Astrocyte (in vitro differentiated cells and primary cell): ENCODE results near the gene NPHP4. TPM values are rescaled to one million over a fixed set of nuclear protein-coding genes. Genes with fewer than 3 reads are reported as not detected.

Source experiments
- DNase-seq: peaks from one replicate; pipeline ENCODE4 v3.0.0-alpha.2; 2010; ENCODE audit warnings: low read depth
- FAIRE-seq: peaks from 2 replicates; lab custom pipeline; 2011; peaks lifted over from hg19 to GRCh38; lab: Jason Lieb, UNC
- H2AFZ ChIP-seq: 2 replicates; pipeline ENCODE4 v1.6.0; 2012; ENCODE audit warnings: low read depth, low read length, inconsistent platforms
- H3K27ac ChIP-seq: 2 replicates; pipeline ENCODE4 v1.5.1; 2011; ENCODE audit warnings: low read depth, low read length, inconsistent platforms
- H3K27me3 ChIP-seq: 2 replicates; pipeline ENCODE4 v1.6.0; 2011; ENCODE audit warnings: low read length, inconsistent platforms; ENCODE audit not compliant: insufficient read depth
- H3K36me3 ChIP-seq: 2 replicates; pipeline ENCODE4 v1.5.1; 2011; ENCODE audit warnings: low read length, inconsistent platforms; ENCODE audit not compliant: insufficient read depth
- H3K4me1 ChIP-seq: 2 replicates; pipeline ENCODE4 v1.5.1; 2011; ENCODE audit warnings: low read length, inconsistent platforms; ENCODE audit not compliant: insufficient read depth
- H3K4me2 ChIP-seq: 2 replicates; pipeline ENCODE4 v1.6.0; 2012; ENCODE audit warnings: low read length, inconsistent platforms
- H3K4me3 ChIP-seq: 2 replicates; pipeline ENCODE4 v1.5.1; 2011; ENCODE audit warnings: low read depth, mild to moderate bottlenecking, low read length, inconsistent platforms; ENCODE audit not compliant: insufficient read depth
- H3K79me2 ChIP-seq: 2 replicates; pipeline ENCODE4 v1.6.0; 2012; ENCODE audit warnings: mild to moderate bottlenecking, low read length, inconsistent platforms; ENCODE audit not compliant: insufficient read depth
- H3K9ac ChIP-seq: 2 replicates; pipeline ENCODE4 v1.6.0; 2012; ENCODE audit warnings: mild to moderate bottlenecking, low read length, inconsistent platforms
- H3K9me3 ChIP-seq: 2 replicates; pipeline ENCODE4 v1.5.1; 2012; ENCODE audit warnings: low read depth, mild to moderate bottlenecking, low read length, inconsistent platforms; ENCODE audit not compliant: insufficient read depth
- H4K20me1 ChIP-seq: 2 replicates; pipeline ENCODE4 v1.6.0; 2012; ENCODE audit warnings: low read length, inconsistent platforms; ENCODE audit not compliant: insufficient read depth
- H3K27ac Mint-ChIP-seq: one replicate; pipeline ENCODE4 v1.8.0; 2021; ENCODE audit warnings: mild to moderate bottlenecking, mixed read lengths; ENCODE audit not compliant: unreplicated experiment
- H3K27me3 Mint-ChIP-seq: one replicate; pipeline ENCODE4 v1.8.0; 2021; ENCODE audit warnings: low read depth, mixed read lengths; ENCODE audit not compliant: unreplicated experiment
- H3K36me3 Mint-ChIP-seq: one replicate; pipeline ENCODE4 v1.8.0; 2021; ENCODE audit warnings: low read depth, mixed read lengths; ENCODE audit not compliant: unreplicated experiment
- H3K4me1 Mint-ChIP-seq: one replicate; pipeline ENCODE4 v1.8.0; 2021; ENCODE audit warnings: low read depth, mixed read lengths; ENCODE audit not compliant: unreplicated experiment
- H3K4me3 Mint-ChIP-seq: one replicate; pipeline ENCODE4 v1.8.0; 2021; ENCODE audit warnings: mild to moderate bottlenecking, moderate library complexity, mixed read lengths; ENCODE audit not compliant: unreplicated experiment
- H3K9me3 Mint-ChIP-seq: one replicate; pipeline ENCODE4 v1.8.0; 2021; ENCODE audit warnings: mild to moderate bottlenecking, mixed read lengths; ENCODE audit not compliant: unreplicated experiment
- EZH2 ChIP-seq: IDR thresholded peaks from 2 replicates; pipeline ENCODE4 v1.6.1; 2012; ENCODE audit warnings: mild to moderate bottlenecking, low read length, inconsistent platforms; ENCODE audit not compliant: insufficient read depth
- total RNA-seq: library from RNA; stranded (reverse); gene quantifications from 2 replicates; pipeline ENCODE4 v1.2.1, GENCODE V29; 2021
- TF ChIP-seq, protein P1 (sequence below): IDR thresholded peaks from 2 replicates; pipeline ENCODE4 v1.5.1; 2011; ENCODE audit warnings: low read depth, mild to moderate bottlenecking, inconsistent platforms, low read length, moderate library complexity; ENCODE audit not compliant: insufficient read depth

The NPHP4 gene
- total RNA-seq, 1 donor from 2014 or later = 8.4 TPM

DNA sequence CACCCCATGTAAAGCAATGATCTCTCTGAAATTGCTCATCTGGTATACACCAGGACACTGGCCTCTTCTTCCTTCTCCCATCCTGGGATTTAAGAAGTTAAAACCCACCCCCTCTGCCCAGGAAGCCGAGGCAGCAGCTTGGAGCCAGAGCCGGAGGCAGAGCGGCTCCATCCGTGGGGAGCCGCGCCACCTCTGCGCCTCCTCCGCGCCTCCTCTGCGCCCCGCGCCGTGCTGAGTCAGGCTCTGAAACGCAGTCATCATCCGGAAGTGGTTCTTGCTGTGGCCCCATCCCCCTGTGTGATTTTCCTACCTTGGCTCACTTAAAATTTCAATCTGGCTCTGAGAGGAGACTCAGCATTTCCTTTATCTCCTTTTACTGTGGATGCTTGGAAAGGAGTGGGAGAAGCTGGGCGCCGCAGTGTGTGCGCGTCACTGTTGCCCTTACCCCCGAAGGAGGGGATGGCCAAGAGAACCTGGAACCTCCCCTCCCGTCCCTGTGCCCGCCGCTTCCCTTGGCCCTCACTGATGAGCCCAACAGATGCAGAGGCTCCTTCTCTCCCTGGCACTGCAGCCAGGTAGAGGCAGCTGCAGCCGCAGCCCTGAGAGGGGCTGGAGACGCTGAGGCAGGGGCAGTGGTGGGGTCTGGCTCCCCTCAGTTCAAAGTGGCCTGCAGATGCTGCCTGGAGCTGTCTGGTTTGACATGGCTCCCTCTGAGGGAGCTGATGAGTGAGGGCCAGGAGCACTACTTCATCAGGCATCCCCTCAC lies 15.3 kb upstream of the NPHP4 start:
- Mint-ChIP-seq H3K4me3 (no peak overlapping the region), H3K27ac (no peak overlapping the region), H3K36me3 (peaks cover 2% of the 10 kb centered on the region), H3K9me3 (no peaks in the 10 kb centered on the region), H3K27me3 (peaks cover 27% of the 10 kb centered on the region), H3K4me1 (peaks cover 2% of the 10 kb centered on the region)
- no peak overlapping the region for H3K4me2 ChIP-seq
- H3K4me3 ChIP-seq = no peak overlapping the region
- peak; percentile 13 for DNase-seq
- H3K9ac ChIP-seq = no peak overlapping the region
- H2AFZ ChIP-seq = no peak overlapping the region
- H3K79me2 ChIP-seq = no peaks in the 10 kb centered on the region
- no peak for FAIRE-seq
- no peaks in the 10 kb centered on the region for H3K9me3 ChIP-seq
- H3K4me1 ChIP-seq = no peaks in the 10 kb centered on the region
- TF ChIP-seq, protein P1, sequence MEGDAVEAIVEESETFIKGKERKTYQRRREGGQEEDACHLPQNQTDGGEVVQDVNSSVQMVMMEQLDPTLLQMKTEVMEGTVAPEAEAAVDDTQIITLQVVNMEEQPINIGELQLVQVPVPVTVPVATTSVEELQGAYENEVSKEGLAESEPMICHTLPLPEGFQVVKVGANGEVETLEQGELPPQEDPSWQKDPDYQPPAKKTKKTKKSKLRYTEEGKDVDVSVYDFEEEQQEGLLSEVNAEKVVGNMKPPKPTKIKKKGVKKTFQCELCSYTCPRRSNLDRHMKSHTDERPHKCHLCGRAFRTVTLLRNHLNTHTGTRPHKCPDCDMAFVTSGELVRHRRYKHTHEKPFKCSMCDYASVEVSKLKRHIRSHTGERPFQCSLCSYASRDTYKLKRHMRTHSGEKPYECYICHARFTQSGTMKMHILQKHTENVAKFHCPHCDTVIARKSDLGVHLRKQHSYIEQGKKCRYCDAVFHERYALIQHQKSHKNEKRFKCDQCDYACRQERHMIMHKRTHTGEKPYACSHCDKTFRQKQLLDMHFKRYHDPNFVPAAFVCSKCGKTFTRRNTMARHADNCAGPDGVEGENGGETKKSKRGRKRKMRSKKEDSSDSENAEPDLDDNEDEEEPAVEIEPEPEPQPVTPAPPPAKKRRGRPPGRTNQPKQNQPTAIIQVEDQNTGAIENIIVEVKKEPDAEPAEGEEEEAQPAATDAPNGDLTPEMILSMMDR = no peak
- no peak for TF ChIP-seq EZH2
- H3K36me3 ChIP-seq = no peaks in the 10 kb centered on the region
- no peak overlapping the region for H3K27ac ChIP-seq
- peaks cover 5% of the 10 kb centered on the region for H4K20me1 ChIP-seq
- H3K27me3 ChIP-seq = peaks cover 5% of the 10 kb centered on the region

- Histone ChIP-seq H3K27ac (no peak overlapping the region), H2AFZ (no peak overlapping the region), H3K4me1 (no peaks in the 10 kb centered on the region), H3K27me3 (peaks cover 8% of the 10 kb centered on the region), H3K9ac (no peak overlapping the region), H3K4me2 (no peak overlapping the region), H4K20me1 (peaks cover 11% of the 10 kb centered on the region), H3K36me3 (no peaks in the 10 kb centered on the region), H3K4me3 (no peak overlapping the region), H3K9me3 (no peaks in the 10 kb centered on the region), H3K79me2 (no peaks in the 10 kb centered on the region)
- H3K27me3 Mint-ChIP-seq = peaks cover 29% of the 10 kb centered on the region
- H3K27ac Mint-ChIP-seq = no peak overlapping the region
- H3K36me3 Mint-ChIP-seq = peaks cover 2% of the 10 kb centered on the region
- TF ChIP-seq EZH2 = no peak
- TF ChIP-seq, protein P1 = no peak
- no peak for DNase-seq
- no peak for FAIRE-seq
- H3K4me1 Mint-ChIP-seq = peaks cover 2% of the 10 kb centered on the region
- H3K4me3 Mint-ChIP-seq = no peak overlapping the region
- no peaks in the 10 kb centered on the region for H3K9me3 Mint-ChIP-seq
Measured at GRCh38 chr1:6006882-6007281, 14.7 kb upstream of the NPHP4 start.
